Activated gamma-delta T cell treated with anti-CD3 and anti-CD28 coated beads, Interleukin-2, amount 50 U/mL, for 16 hours (primary cell): Measurements from ENCODE around the gene TTC39C.

ENCODE experiments used
- DNase-seq: peaks from one replicate; pipeline ENCODE4 v3.0.0-alpha.2; 2020; ENCODE audit warnings: low read depth

TTC39C gene

GRCh38 chr18:24014062-24014985 lies at the start of gene TTC39C:
TTC39C (plus strand) TSS chr18:24014754; CDS start chr18:24014872, 118 bp downstream.
- DNase-seq: peak; percentile 81

- no peak for DNase-seq
Observed at GRCh38 chr18:23966909-23967308, 47.6 kb upstream of the TTC39C start.

- no peak for DNase-seq
Observed at GRCh38 chr18:23967321-23968089, 47.0 kb upstream of the TTC39C start.

GRCh38 chr18:23968638-23969604 lies 45.6 kb upstream of the TTC39C start:
- DNase-seq: no peak

- no peak for DNase-seq
Observed at GRCh38 chr18:23969664-23970063, 44.9 kb upstream of the TTC39C start.

- peak; percentile 41 for DNase-seq
Observed at GRCh38 chr18:23970161-23971096, 44.1 kb upstream of the TTC39C start.

- DNase-seq: no peak
Observed at GRCh38 chr18:23971097-23971440, 43.5 kb upstream of the TTC39C start.

GRCh38 chr18:23971666-23972230 lies 42.8 kb upstream of the TTC39C start:
- DNase-seq: no peak

GRCh38 chr18:23972453-23972852 lies 42.1 kb upstream of the TTC39C start:
- DNase-seq: no peak

GRCh38 chr18:23977103-23977502 lies 37.5 kb upstream of the TTC39C start:
- DNase-seq: no peak

GRCh38 chr18:23977719-23978483 lies 36.7 kb upstream of the TTC39C start:
- no peak for DNase-seq

- no peak for DNase-seq
Observed at GRCh38 chr18:23981369-23981980, 33.1 kb upstream of the TTC39C start.

- no peak for DNase-seq
Observed at GRCh38 chr18:23982155-23983079, 32.1 kb upstream of the TTC39C start.

- no peak for DNase-seq
Observed at GRCh38 chr18:23983112-23983511, 31.4 kb upstream of the TTC39C start.

GRCh38 chr18:23986600-23987359 lies 27.8 kb upstream of the TTC39C start:
- no peak for DNase-seq

GRCh38 chr18:23990474-23991410 lies 23.8 kb upstream of the TTC39C start:
- no peak for DNase-seq
